ENCODE results near the gene MMAB. TPM values are rescaled to one million over a fixed set of nuclear protein-coding genes. Genes with fewer than 3 reads are reported as not detected.

Gene MMAB
- total RNA-seq, 4 donors from 2014 or later: 27.3 to 80.4 (median 30.9) TPM

DNA sequence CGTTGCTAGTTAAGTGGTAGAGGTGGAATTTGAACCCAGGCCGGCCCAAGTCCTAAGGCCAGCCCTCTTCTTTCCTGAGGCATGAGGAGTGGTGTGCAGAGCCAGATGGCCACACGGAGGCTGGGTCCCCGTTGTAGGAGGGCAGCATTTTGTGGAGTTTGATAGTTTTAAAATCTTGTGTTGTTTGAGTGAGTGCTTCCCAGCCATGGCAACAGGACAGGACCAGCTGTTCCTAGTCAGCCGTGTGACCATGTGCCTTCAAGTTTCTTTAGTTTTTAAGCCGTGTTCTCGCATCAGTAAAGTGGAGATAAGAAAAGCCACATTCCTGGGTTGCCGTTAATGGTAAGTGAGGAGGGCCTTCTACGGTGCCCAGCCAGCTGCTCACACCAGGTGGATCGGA, 51.5 kb downstream of the MMAB start:
- Histone ChIP-seq H3K9me3 (no peaks in the 10 kb centered on the region), H3K4me3 (no peak overlapping the region), H3K27ac (no peak overlapping the region), H3K27me3 (no peaks in the 10 kb centered on the region), H3K36me3 (peaks cover 0 to 98% (median 28%) of the 10 kb centered on the region in 3 donors), H3K4me1 (no peaks in the 10 kb centered on the region)
- no peak for TF ChIP-seq EP300 (IDR thresholded peaks at IDR 0.05)
- TF ChIP-seq, protein P1, sequence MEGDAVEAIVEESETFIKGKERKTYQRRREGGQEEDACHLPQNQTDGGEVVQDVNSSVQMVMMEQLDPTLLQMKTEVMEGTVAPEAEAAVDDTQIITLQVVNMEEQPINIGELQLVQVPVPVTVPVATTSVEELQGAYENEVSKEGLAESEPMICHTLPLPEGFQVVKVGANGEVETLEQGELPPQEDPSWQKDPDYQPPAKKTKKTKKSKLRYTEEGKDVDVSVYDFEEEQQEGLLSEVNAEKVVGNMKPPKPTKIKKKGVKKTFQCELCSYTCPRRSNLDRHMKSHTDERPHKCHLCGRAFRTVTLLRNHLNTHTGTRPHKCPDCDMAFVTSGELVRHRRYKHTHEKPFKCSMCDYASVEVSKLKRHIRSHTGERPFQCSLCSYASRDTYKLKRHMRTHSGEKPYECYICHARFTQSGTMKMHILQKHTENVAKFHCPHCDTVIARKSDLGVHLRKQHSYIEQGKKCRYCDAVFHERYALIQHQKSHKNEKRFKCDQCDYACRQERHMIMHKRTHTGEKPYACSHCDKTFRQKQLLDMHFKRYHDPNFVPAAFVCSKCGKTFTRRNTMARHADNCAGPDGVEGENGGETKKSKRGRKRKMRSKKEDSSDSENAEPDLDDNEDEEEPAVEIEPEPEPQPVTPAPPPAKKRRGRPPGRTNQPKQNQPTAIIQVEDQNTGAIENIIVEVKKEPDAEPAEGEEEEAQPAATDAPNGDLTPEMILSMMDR (IDR thresholded peaks at IDR 0.05): no peak
- TF ChIP-seq POLR2A (IDR thresholded peaks at IDR 0.05): no peak
- DNase-seq (ENCODE audit: low spot score in 2 of 2): no peak
- WGBS, 2 donors: 85 to 86% methylated on average over 10 of the region's 10 CpGs

DNA sequence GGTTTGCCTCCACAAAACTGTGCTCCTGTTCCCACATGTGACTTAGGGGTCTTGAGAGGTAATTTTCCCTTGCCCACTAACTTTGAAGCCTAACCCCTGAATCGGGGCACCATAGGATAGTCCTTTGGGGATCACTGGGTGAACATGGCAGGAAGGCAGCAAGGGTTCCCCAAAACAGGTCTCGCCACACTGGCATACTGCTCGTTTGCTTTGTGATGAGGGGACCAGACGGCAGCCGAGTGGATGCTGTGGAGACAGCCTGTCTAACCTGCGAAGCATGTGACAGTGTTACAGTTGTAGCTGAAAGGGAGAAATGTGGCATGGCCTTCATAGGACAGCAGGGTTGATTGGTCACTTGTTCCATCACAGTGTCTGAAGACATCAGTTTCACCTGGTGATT, 53.5 kb downstream of the MMAB start:
- WGBS, 2 donors: 80 to 91% methylated on average over 6 of the region's 6 CpGs
- Histone ChIP-seq H3K27me3 (no peaks in the 10 kb centered on the region), H3K27ac (peak overlapping the region in 1 of 4 donors; percentile 18), H3K4me3 (no peak overlapping the region), H3K9me3 (no peaks in the 10 kb centered on the region), H3K36me3 (peaks cover 0 to 99% (median 30%) of the 10 kb centered on the region in 3 donors), H3K4me1 (no peaks in the 10 kb centered on the region)
- DNase-seq (ENCODE audit: low spot score in 2 of 2): no peak
- TF ChIP-seq, protein P1 (IDR thresholded peaks at IDR 0.05): no peak
- no peak for TF ChIP-seq EP300 (IDR thresholded peaks at IDR 0.05)
- TF ChIP-seq POLR2A (IDR thresholded peaks at IDR 0.05): no peak

DNA sequence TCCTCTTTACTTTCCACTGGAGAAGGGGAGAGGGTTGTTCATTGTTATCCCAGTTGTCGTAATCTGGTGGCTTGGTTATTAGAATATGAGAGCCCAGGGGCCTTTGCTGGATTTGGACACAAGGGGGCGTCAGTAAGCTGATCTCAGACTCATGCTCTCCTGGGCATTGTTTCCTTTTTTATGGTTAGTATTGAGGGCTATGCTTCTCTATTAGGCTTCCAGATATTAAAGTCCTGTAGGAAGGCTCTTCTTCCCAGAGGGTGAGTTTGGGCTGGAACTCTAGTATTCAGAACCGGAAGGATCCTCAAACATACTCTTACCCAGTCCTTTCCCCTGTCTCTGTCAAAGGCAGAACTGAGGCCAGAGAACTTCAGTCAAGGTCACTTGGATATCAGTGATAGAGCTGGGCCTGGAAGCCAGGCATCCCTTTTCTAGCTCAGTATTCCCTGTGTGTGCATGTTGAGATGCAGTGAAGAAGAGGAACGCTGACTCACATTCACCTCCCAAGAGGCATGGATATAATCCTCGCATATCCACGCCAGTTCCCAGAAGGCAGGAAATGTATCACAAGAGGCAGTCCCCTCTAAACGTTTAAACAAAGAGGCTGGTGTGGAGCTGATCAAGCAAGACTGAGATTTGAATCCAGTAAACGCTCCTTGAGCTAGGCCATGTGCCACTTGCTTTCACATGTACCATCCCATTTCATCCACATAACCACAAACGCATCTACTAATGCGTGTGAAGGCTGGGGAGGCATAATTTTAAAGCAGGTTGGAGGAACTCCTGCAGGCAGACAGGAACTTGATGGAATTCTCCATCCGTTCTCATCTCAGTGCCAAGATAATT, 54.3 kb downstream of the MMAB start:
- peak overlapping the region in 1 of 4 donors; percentile 18 for H3K27ac ChIP-seq
- DNase-seq (ENCODE audit: low spot score in 2 of 2): peak; percentile 46 to 64
- TF ChIP-seq POLR2A (IDR thresholded peaks at IDR 0.05) (no peak), EP300 (IDR thresholded peaks at IDR 0.05) (peak in 1 of 2 donors; percentile 18)
- TF ChIP-seq, protein P1 (IDR thresholded peaks at IDR 0.05): peak; percentile 53 to 65 (median 63)

DNA sequence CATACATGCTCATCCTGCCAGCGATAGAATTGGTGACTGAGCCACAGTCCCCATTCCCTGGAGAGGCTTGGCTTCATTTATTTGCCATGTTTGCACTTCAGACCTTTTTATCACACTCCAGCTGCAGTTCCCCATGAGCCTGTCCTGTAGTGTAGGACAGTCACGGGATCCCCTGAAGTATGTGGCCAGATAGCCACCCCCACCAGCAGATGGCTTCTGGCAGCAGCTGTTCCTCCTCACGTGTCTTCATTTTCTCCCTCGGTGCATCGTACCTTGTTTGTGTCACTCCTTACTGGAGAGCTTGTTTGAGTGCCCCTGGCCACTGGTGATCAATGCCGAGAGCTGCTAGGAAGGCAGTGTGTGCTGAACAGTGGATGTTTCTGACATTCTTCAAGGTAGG, 55.7 kb downstream of the MMAB start:
- DNase-seq (ENCODE audit: low spot score in 2 of 2): no peak
- no peak for TF ChIP-seq POLR2A (IDR thresholded peaks at IDR 0.05)
- TF ChIP-seq EP300 (IDR thresholded peaks at IDR 0.05): no peak
- TF ChIP-seq, protein P1 (IDR thresholded peaks at IDR 0.05): no peak
- no peak overlapping the region for H3K27ac ChIP-seq
- H3K9me3 ChIP-seq: no peaks in the 10 kb centered on the region
- 83 to 85% methylated on average over 6 of the region's 6 CpGs for whole genome bisulfite sequencing, 2 donors
- H3K4me1 ChIP-seq: no peaks in the 10 kb centered on the region
- peaks cover 0 to 99% (median 27%) of the 10 kb centered on the region in 3 donors for H3K36me3 ChIP-seq
- no peaks in the 10 kb centered on the region for H3K27me3 ChIP-seq
- no peak overlapping the region for H3K4me3 ChIP-seq

More for the DNA sequence above, 54.3 kb downstream of the MMAB start:
- 53 to 60% methylated on average over 11 of the region's 11 CpGs for WGBS, 2 donors
- no peak overlapping the region for H3K4me3 ChIP-seq
- peaks cover 0 to 99% (median 30%) of the 10 kb centered on the region in 3 donors for H3K36me3 ChIP-seq
- no peaks in the 10 kb centered on the region for H3K4me1 ChIP-seq
- no peaks in the 10 kb centered on the region for H3K9me3 ChIP-seq
- H3K27me3 ChIP-seq: no peaks in the 10 kb centered on the region

DNA sequence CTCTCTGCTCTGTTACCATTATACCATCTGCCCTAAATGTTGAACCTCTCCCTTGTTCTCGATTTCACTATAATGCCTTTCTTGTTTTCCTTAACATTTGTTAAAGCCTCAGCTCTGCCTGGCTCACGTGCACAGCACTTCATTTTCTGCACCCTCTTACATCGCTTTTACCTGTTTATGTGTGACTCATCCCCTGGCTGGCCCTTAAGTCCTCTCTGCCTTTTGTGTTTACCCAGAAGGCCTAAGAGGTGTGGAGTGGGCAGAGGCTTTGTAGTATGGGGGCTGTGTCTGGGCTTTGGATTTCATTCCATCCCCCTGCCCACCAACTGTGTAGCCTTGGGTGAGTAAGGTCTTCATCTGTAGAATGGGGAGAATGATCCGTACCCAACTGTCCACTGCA, 59.3 kb downstream of the MMAB start:
- DNase-seq (ENCODE audit: low spot score in 2 of 2): no peak
- Histone ChIP-seq H3K27me3 (no peaks in the 10 kb centered on the region), H3K4me1 (no peaks in the 10 kb centered on the region), H3K4me3 (no peak overlapping the region), H3K27ac (no peak overlapping the region), H3K9me3 (no peaks in the 10 kb centered on the region), H3K36me3 (peaks cover 0 to 99% (median 34%) of the 10 kb centered on the region in 3 donors)
- TF ChIP-seq, protein P1 (IDR thresholded peaks at IDR 0.05): no peak
- TF ChIP-seq POLR2A (IDR thresholded peaks at IDR 0.05) (no peak), EP300 (IDR thresholded peaks at IDR 0.05) (no peak)
- 81 to 84% methylated on average over 4 of the region's 4 CpGs for WGBS, 2 donors

Data from tibial nerve (tissue), 4 donors.